Progenitor cell of endocrine pancreas (in vitro differentiated cells): ENCODE results near the gene MCM10. TPM values are rescaled to one million over a fixed set of nuclear protein-coding genes. Genes with fewer than 3 reads are reported as not detected.

Experiments used
- DNase-seq: peaks from one replicate; pipeline ENCODE4 v3.0.0; 2021; ENCODE audit warnings: low spot score; ENCODE audit not compliant: unreplicated experiment
- H3K27ac Mint-ChIP-seq: 2 replicates; pipeline ENCODE4 v1.8.0; 2021; ENCODE audit warnings: mild to moderate bottlenecking, moderate library complexity, mixed read lengths
- H3K27me3 Mint-ChIP-seq: 2 replicates; pipeline ENCODE4 v1.8.0; 2021; ENCODE audit warnings: mixed read lengths
- H3K36me3 Mint-ChIP-seq: 2 replicates; pipeline ENCODE4 v1.8.0; 2022; ENCODE audit warnings: mixed read lengths; ENCODE audit not compliant: insufficient read depth
- H3K4me1 Mint-ChIP-seq: 2 replicates; pipeline ENCODE4 v1.8.0; 2021; ENCODE audit warnings: low read depth, mixed read lengths
- H3K4me3 Mint-ChIP-seq: 2 replicates; pipeline ENCODE4 v1.8.0; 2021; ENCODE audit warnings: low read depth, mild to moderate bottlenecking, moderate library complexity, mixed read lengths
- H3K9me3 Mint-ChIP-seq: 2 replicates; pipeline ENCODE4 v1.8.0; 2021; ENCODE audit warnings: low read depth, mixed read lengths
- CTCF ChIP-seq: fragments of 200-600 bp; sonication (generic); IDR thresholded peaks from one replicate; pipeline ENCODE4 v1.5.0; 2021; ENCODE audit warnings: antibody characterized with exemption, mild to moderate bottlenecking; ENCODE audit not compliant: unreplicated experiment
- total RNA-seq: library from RNA; stranded (reverse); gene quantifications from 2 replicates; pipeline ENCODE4 v1.2.1, GENCODE V29; 2021

MCM10 gene
- total RNA-seq, 1 donor from 2014 or later = 20.2 TPM

- no peak for TF ChIP-seq CTCF
- no peaks in the 10 kb centered on the region for H3K9me3 Mint-ChIP-seq
- H3K27ac Mint-ChIP-seq = no peak overlapping the region
- H3K27me3 Mint-ChIP-seq = no peaks in the 10 kb centered on the region
- no peak overlapping the region for H3K4me3 Mint-ChIP-seq
- no peak for DNase-seq
- H3K4me1 Mint-ChIP-seq = no peaks in the 10 kb centered on the region
- peaks cover 2% of the 10 kb centered on the region for H3K36me3 Mint-ChIP-seq
Measured at GRCh38 chr10:13223241-13223640, 61.9 kb downstream of the MCM10 start.

GRCh38 chr10:13224210-13224995, 63.0 kb downstream of the MCM10 start:
- Mint-ChIP-seq H3K4me1 (no peaks in the 10 kb centered on the region), H3K36me3 (peaks cover under 1% of the 10 kb centered on the region), H3K27ac (no peak overlapping the region), H3K9me3 (no peaks in the 10 kb centered on the region), H3K4me3 (no peak overlapping the region), H3K27me3 (peaks cover 1% of the 10 kb centered on the region)
- no peak for TF ChIP-seq CTCF
- DNase-seq = no peak

- Mint-ChIP-seq H3K27ac (no peak overlapping the region), H3K36me3 (no peaks in the 10 kb centered on the region), H3K27me3 (peaks cover 6% of the 10 kb centered on the region), H3K4me1 (no peaks in the 10 kb centered on the region), H3K4me3 (no peak overlapping the region), H3K9me3 (no peaks in the 10 kb centered on the region)
- no peak for TF ChIP-seq CTCF
- DNase-seq = no peak
Measured at GRCh38 chr10:13225601-13226000, 64.2 kb downstream of the MCM10 start.

- no peak for TF ChIP-seq CTCF
- Mint-ChIP-seq H3K4me3 (no peak overlapping the region), H3K36me3 (no peaks in the 10 kb centered on the region), H3K27ac (no peak overlapping the region), H3K27me3 (peaks cover 6% of the 10 kb centered on the region), H3K4me1 (no peaks in the 10 kb centered on the region), H3K9me3 (no peaks in the 10 kb centered on the region)
- no peak for DNase-seq
Measured at GRCh38 chr10:13227031-13227430, 65.7 kb downstream of the MCM10 start.

- Mint-ChIP-seq H3K36me3 (no peaks in the 10 kb centered on the region), H3K9me3 (no peaks in the 10 kb centered on the region), H3K4me3 (no peak overlapping the region), H3K27ac (no peak overlapping the region), H3K27me3 (peaks cover 6% of the 10 kb centered on the region), H3K4me1 (no peaks in the 10 kb centered on the region)
- DNase-seq = no peak
- no peak for TF ChIP-seq CTCF
Measured at GRCh38 chr10:13231190-13231589, 69.8 kb downstream of the MCM10 start.
